K562 (cell line): ENCODE measurements around the gene NR6A1. TPM values are rescaled to one million over a fixed set of nuclear protein-coding genes. Genes with fewer than 3 reads are reported as not detected.

Source experiments
- BRF1 ChIP-seq: IDR thresholded peaks from 3 replicates; pipeline ENCODE4 v1.6.1; 2011; ENCODE audit warnings: borderline replicate concordance, mild to moderate bottlenecking; ENCODE audit not compliant: insufficient read length; ENCODE audit errors: extremely low read depth
- CCNT2 ChIP-seq: IDR thresholded peaks from 2 replicates; pipeline ENCODE4 v1.6.1; 2011; ENCODE audit warnings: borderline replicate concordance, low read depth, mild to moderate bottlenecking, moderate library complexity, mixed read lengths, low read length; ENCODE audit not compliant: insufficient read length; ENCODE audit errors: extremely low read depth
- CTBP1 ChIP-seq: fragments of 450-650 bp; IDR thresholded peaks from 2 replicates; pipeline ENCODE4 v1.6.1; 2016; ENCODE audit warnings: borderline replicate concordance
- FOXA1 ChIP-seq: fragments of 450-650 bp; IDR thresholded peaks from 2 replicates; pipeline ENCODE4 v1.6.1; 2016; ENCODE audit warnings: mild to moderate bottlenecking, borderline replicate concordance
- HOMEZ ChIP-seq: fragments of 250-450 bp; sonication (Bioruptor Pico); IDR thresholded peaks from 2 replicates; pipeline ENCODE4 v1.4.0; 2020; ENCODE audit warnings: mild to moderate bottlenecking, moderate library complexity
- MEIS2 ChIP-seq: fragments of 450-650 bp; IDR thresholded peaks from 2 replicates; pipeline ENCODE4 v1.6.1; 2014; ENCODE audit warnings: mild to moderate bottlenecking; ENCODE audit not compliant: partially characterized antibody
- PKNOX1 ChIP-seq: fragments of 450-650 bp; IDR thresholded peaks from 2 replicates; pipeline ENCODE4 v1.6.1; 2016
- PTTG1 ChIP-seq: fragments of 450-650 bp; IDR thresholded peaks from 2 replicates; pipeline ENCODE4 v1.6.1; 2016; ENCODE audit warnings: low read depth, mild to moderate bottlenecking, missing genetic modification characterization, missing compliant biosample characterization
- RBM15 ChIP-seq: fragments of 200-400 bp; formaldehyde crosslinking; IDR thresholded peaks from 2 replicates; pipeline ENCODE4 v1.6.1; 2018; ENCODE audit warnings: mild to moderate bottlenecking, low read length, moderate library complexity; ENCODE audit not compliant: insufficient read depth
- SRF ChIP-seq, 2 experiments: fragments of 250-450, 450-650 bp in 1 of 2; sonication (Bioruptor Pico) in 1 of 2; sonication (generic) in 1 of 2; formaldehyde crosslinking; IDR thresholded peaks; 2 replicates each; pipeline versions ENCODE4 v1.5.0 to v1.5.1; 2020 to 2022; ENCODE audit warnings: mild to moderate bottlenecking in 1 of 2, missing genetic modification reagents in 1 of 2
- THAP7 ChIP-seq: fragments of 250-450 bp; sonication (Bioruptor Pico); IDR thresholded peaks from 2 replicates; pipeline ENCODE4 v1.5.0; 2021
- TOE1 ChIP-seq, 2 experiments: fragments of 450-650 bp in 1 of 2; sonication (generic) in 1 of 2; formaldehyde crosslinking in 1 of 2; IDR thresholded peaks; 2 replicates each; pipeline versions ENCODE4 v1.7.1 to v1.8.0; 2016 to 2022; ENCODE audit warnings: borderline replicate concordance in 2 of 2, mild to moderate bottlenecking in 2 of 2, antibody characterized with exemption in 1 of 2, inconsistent platforms in 1 of 2, low read depth in 1 of 2, missing genetic modification reagents in 1 of 2, moderate library complexity in 1 of 2
- XRCC3 ChIP-seq: fragments of 450-650 bp; IDR thresholded peaks from 2 replicates; pipeline ENCODE4 v1.6.1; 2017; ENCODE audit warnings: mild to moderate bottlenecking, moderate library complexity
- ZNF134 ChIP-seq: fragments of 250-450 bp; sonication (Bioruptor Pico); conservative IDR thresholded peaks from 2 replicates; pipeline ENCODE4 v1.4.0; 2020
- ZNF140 ChIP-seq: fragments of 250-450 bp; sonication (Bioruptor Pico); IDR thresholded peaks from 2 replicates; pipeline ENCODE4 v1.8.0; 2021; ENCODE audit warnings: moderate library complexity, mild to moderate bottlenecking, inconsistent platforms
- ZNF184 ChIP-seq: sonication (generic); formaldehyde crosslinking; IDR thresholded peaks from 2 replicates; pipeline ENCODE4 v1.5.0; 2020; ENCODE audit warnings: missing genetic modification reagents
- polyA plus RNA-seq, 8 experiments: library from polyadenylated mRNA; depleted of rRNA in 4 of 8; stranded (reverse) in 5 of 8; unstranded in 3 of 8; fragments of >200 nt; fragmentation: Nextera tagmentation in 2 of 8; fragmentation: Illumina TruSeq in 1 of 8; extraction: Ambion mirVana in 2 of 8; extraction: Trizol in 1 of 8; gene quantifications; 2 replicates each; pipeline versions ENCODE4 v1.2.1 to v1.2.3, GENCODE V29; 2011 to 2014; ENCODE audit warnings: inconsistent platforms in 1 of 8, missing spikeins in 1 of 8
- total RNA-seq, 7 experiments: library from RNA; depleted of rRNA in 6 of 7; stranded (reverse); fragments of >200 nt in 6 of 7; fragmentation: Illumina TruSeq in 2 of 7; extraction: Trizol in 2 of 7; gene quantifications; 2 replicates each; pipeline versions ENCODE4 v1.2.1 to v1.2.3, GENCODE V29; 2011 to 2021; ENCODE audit warnings: low replicate concordance in 1 of 7
- TF ChIP-seq, protein P1 (sequence below): fragments of 250-450 bp; sonication (Bioruptor Pico); IDR thresholded peaks from 2 replicates; pipeline ENCODE4 v1.5.0; 2020; ENCODE audit warnings: mild to moderate bottlenecking
- TF ChIP-seq, protein P2 (sequence below): sonication (generic); formaldehyde crosslinking; IDR thresholded peaks from 2 replicates; pipeline ENCODE4 v1.8.0; 2022; ENCODE audit warnings: missing genetic modification reagents, mild to moderate bottlenecking, borderline replicate concordance

NR6A1 gene
- total and polyA plus RNA-seq, 9 of the 15 experiments (the other 6 are each of a cell fraction or from before 2014, with no cell fraction given): 9.7 to 55.4 (median 28.3) TPM

DNA sequence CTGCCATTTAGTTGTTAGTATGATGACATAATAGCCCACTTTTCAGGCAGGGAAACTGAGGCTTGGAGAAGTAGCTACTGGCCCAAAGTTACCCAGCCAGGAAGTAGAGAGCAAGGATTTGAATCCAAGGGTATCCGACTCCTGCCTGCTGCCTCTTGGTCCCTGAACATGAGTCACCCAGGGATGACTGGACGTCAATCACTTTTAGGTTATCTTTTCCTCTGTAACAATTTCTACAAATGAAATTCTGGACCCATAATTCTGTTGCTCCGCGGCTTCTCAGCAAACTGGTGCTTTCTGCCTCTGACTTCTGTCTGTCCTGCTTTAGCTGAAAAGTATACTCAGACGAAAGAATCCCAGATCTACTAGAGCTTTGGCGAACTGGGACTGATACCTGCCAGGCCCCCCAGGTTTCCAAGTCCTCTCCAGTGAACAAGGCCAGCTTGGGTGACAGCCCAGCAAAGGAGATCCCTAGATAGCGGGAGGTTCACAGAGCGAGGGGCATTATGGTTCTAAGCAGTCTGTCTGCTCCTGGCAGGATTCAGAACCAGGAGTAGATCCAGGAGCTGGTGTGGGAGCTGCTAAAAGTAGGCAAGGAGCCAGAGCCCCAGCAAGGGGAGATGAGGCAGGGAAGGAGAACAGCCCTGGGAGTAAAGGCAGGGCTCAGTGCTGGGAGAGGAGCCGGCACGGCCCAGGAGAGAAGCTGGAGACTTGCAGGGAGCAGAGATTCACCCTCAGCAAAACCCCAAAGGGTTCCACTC is 26.4 kb upstream of the NR6A1 start (continued):
- no peak for TF ChIP-seq HOMEZ (CRISPR knock-in tag)
- TF ChIP-seq, protein P1, sequence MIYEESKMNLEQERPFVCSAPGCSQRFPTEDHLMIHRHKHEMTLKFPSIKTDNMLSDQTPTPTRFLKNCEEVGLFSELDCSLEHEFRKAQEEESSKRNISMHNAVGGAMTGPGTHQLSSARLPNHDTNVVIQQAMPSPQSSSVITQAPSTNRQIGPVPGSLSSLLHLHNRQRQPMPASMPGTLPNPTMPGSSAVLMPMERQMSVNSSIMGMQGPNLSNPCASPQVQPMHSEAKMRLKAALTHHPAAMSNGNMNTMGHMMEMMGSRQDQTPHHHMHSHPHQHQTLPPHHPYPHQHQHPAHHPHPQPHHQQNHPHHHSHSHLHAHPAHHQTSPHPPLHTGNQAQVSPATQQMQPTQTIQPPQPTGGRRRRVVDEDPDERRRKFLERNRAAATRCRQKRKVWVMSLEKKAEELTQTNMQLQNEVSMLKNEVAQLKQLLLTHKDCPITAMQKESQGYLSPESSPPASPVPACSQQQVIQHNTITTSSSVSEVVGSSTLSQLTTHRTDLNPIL (CRISPR knock-in tag): no peak
- no peak for TF ChIP-seq BRF1
- peak; percentile 91 for TF ChIP-seq PKNOX1
- no peak for TF ChIP-seq PTTG1 (tag)
- TF ChIP-seq FOXA1: no peak
- no peak for TF ChIP-seq ZNF134 (CRISPR knock-in tag)
- TF ChIP-seq CCNT2: no peak
- TF ChIP-seq THAP7 (CRISPR knock-in tag): no peak
- TF ChIP-seq ZNF140 (CRISPR knock-in tag): no peak
- no peak for TF ChIP-seq RBM15
- TF ChIP-seq, protein P2, sequence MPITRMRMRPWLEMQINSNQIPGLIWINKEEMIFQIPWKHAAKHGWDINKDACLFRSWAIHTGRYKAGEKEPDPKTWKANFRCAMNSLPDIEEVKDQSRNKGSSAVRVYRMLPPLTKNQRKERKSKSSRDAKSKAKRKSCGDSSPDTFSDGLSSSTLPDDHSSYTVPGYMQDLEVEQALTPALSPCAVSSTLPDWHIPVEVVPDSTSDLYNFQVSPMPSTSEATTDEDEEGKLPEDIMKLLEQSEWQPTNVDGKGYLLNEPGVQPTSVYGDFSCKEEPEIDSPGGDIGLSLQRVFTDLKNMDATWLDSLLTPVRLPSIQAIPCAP: no peak
- peak; percentile 36; the same call in 1 of the 2 replicates for TF ChIP-seq CTBP1
- no peak for TF ChIP-seq TOE1 (IDR thresholded peaks at IDR 0.05; ENCODE audit: borderline replicate concordance)
- TF ChIP-seq TOE1 (CRISPR knock-in tag; IDR thresholded peaks at IDR 0.05; ENCODE audit: borderline replicate concordance, low read depth): no peak
- no peak for TF ChIP-seq SRF (CRISPR knock-in tag; IDR thresholded peaks at IDR 0.05)
- no peak for TF ChIP-seq ZNF184 (CRISPR knock-in tag)
- TF ChIP-seq XRCC3: no peak
- peak; percentile 38 for TF ChIP-seq MEIS2
